PC-9 (cell line): Measurements from ENCODE around the gene SNX2.

Experiments
- EZH2 ChIP-seq: fragments of 200-600 bp; sonication (generic); IDR thresholded peaks from 2 replicates; pipeline ENCODE4 v1.8.0; 2017; ENCODE audit warnings: antibody characterized with exemption, low read depth
- TF ChIP-seq, protein P1 (sequence below): fragments of 200-600 bp; sonication (generic); conservative IDR thresholded peaks from 2 replicates; pipeline ENCODE4 v1.6.1; 2017; ENCODE audit warnings: mixed run types, antibody characterized with exemption, mild to moderate bottlenecking, moderate library complexity

DNA sequence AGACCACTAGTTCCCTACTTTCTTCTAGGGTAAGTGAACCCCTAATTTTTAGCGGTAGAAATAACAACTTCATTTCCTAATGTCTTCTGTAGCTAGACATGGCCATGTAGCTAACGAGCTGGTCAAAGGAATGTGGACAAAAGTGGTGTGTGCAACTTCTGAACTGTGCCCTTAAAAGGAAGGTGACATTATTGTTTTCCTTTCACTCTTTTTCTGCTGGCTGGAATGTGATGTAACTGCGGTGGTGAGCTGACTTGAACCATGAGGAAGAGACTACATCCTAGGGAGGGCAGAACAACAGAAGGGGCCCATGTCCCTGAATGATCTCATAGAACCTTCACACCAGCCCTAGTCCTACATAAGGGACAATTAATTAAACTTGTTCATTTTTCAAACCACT is 1.3 kb upstream of the SNX2 start:
- TF ChIP-seq, protein P1, sequence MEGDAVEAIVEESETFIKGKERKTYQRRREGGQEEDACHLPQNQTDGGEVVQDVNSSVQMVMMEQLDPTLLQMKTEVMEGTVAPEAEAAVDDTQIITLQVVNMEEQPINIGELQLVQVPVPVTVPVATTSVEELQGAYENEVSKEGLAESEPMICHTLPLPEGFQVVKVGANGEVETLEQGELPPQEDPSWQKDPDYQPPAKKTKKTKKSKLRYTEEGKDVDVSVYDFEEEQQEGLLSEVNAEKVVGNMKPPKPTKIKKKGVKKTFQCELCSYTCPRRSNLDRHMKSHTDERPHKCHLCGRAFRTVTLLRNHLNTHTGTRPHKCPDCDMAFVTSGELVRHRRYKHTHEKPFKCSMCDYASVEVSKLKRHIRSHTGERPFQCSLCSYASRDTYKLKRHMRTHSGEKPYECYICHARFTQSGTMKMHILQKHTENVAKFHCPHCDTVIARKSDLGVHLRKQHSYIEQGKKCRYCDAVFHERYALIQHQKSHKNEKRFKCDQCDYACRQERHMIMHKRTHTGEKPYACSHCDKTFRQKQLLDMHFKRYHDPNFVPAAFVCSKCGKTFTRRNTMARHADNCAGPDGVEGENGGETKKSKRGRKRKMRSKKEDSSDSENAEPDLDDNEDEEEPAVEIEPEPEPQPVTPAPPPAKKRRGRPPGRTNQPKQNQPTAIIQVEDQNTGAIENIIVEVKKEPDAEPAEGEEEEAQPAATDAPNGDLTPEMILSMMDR: no peak
- no peak for TF ChIP-seq EZH2
